GM12872 (cell line): ENCODE results near the gene ADAMTS2.

Experiments
- TF ChIP-seq, protein P1 (sequence below): IDR thresholded peaks from 3 replicates; pipeline ENCODE4 v1.5.1; 2011; ENCODE audit warnings: low read depth, mild to moderate bottlenecking, low read length, moderate library complexity; ENCODE audit not compliant: insufficient read depth

Gene ADAMTS2

DNA sequence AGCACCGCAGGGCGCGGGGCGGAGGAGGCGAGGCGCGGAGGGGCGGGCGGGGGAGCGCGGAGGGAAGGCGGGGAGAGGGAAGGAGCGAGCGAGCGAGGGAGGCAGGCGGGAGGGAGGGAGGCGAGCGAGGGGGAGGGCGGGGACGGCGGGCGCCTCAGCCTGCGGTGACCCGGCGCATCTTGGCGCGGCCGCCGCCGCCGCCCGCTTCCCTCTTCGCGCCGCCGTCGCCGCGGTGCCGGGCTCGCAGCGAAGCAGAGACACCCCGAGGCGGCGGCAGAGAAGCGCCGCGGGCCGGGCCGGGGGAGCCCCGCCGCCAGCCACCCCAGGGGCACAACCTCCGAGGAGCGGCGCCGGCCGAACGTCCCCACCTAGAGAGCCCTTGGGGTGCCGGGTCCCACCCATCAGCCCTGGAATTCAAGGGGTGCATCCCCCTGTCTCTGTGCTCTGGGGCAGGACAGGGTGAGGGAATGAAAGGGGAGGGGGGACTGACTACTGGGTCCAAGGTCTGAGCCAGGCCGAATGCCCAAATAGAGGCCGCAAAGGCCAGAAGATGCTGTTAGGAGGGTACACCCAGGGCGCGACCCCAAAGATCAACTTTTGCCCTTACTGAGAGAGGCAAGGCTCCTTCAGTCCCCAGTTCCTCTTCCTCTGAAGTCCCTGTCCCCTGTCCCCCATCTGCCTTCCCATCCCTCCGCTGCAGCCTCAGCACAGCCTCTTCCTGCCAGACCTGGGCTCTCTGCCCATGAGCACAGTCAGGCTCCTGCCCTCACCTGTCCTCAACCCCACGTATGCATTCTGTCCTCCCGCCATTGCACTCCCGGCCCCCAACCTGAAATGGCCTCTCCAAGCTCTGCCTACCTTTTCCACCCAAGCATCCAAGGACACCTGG lies at the start of gene ADAMTS2:
Gene ADAMTS2 (minus strand): TSS at position 29 of the 889 bp plus-strand sequence. CDS start 133 bp downstream, outside the sequence.
- TF ChIP-seq, protein P1, sequence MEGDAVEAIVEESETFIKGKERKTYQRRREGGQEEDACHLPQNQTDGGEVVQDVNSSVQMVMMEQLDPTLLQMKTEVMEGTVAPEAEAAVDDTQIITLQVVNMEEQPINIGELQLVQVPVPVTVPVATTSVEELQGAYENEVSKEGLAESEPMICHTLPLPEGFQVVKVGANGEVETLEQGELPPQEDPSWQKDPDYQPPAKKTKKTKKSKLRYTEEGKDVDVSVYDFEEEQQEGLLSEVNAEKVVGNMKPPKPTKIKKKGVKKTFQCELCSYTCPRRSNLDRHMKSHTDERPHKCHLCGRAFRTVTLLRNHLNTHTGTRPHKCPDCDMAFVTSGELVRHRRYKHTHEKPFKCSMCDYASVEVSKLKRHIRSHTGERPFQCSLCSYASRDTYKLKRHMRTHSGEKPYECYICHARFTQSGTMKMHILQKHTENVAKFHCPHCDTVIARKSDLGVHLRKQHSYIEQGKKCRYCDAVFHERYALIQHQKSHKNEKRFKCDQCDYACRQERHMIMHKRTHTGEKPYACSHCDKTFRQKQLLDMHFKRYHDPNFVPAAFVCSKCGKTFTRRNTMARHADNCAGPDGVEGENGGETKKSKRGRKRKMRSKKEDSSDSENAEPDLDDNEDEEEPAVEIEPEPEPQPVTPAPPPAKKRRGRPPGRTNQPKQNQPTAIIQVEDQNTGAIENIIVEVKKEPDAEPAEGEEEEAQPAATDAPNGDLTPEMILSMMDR, result no peak

DNA sequence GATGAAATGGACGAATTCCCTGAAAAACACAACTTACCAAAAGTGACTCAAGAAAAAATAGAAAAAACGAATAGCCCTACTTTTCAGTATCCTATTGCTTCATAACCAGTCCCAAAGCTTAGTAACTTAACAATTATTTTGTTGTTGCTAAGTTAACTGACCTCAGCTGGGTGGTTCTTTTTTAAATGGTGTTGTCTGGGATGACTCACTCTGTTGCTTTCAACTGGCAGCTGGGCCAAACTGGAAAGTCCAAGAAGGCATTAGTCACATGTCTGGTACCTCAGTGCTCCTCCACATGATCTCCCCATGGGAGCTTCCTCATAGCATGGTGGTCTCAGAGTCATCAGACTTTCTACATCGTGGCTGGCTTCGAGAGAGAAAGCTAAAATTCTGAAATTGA lies 47.8 kb upstream of the ADAMTS2 start:
- TF ChIP-seq, protein P1, result no peak

DNA sequence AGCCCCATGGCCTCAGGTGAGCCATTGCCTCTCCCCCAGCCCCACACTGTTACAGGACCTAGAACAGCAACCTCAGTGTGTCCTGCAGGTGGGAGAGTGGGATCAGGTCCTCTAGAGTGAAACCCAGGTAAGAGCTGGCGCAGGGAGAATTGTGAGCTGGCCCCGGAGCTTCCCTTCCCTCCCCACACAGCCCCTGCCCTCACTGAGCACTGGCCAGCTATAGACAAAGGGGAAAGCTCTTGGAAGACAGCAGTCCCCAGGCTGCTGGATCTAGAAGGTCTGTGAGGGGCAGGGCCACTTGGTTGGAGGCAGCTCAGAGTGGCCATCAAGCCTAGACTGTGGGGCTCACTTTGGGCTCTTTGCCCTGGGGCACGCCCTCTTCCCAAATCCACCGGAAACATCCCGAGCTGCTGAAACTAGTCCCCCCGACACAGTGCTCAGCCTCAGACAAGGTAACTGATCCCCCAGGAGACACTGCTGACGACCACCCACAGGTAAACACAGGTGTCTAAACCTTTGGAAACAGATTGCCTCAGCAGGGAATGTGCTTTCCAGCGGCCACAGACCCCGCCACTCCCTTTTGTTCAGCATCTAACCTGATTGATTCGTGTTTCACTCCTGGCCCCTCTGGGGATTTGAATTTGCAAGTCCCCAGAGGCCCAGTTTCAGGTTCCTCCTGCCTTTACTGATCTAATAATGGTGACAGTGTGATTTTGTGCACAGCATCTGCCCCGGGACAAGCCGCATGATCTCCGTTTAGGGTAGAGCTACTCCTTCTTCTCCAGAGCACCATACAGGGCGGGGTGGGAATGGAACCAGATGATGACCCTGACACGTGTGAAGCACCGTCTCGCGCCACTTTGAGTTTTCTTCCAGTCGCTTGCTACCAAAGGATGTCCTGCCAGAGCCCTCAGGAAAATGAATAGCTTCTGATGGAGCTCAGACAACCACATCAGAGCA lies 42.2 kb upstream of the ADAMTS2 start:
- TF ChIP-seq, protein P1, result no peak

DNA sequence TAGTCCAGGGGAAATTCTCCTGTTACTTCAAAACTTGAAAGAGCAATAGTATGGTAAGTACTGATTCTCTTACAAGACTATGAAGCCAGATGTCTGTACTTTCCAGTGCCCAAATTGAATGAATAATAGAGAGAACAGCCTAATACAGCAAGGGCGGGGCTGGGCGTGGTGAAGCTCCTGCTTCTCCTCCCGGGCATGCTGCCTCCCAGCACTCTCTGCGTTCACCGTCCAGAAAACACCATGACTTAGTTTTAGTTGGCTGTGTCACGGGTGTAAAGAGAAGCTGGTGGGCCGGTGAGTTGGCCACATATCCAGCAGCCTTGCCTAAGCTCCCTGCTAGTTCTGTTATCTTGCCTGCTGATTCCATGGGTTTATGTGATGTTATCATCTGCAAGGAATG lies 40.7 kb upstream of the ADAMTS2 start:
- TF ChIP-seq, protein P1, result no peak

DNA sequence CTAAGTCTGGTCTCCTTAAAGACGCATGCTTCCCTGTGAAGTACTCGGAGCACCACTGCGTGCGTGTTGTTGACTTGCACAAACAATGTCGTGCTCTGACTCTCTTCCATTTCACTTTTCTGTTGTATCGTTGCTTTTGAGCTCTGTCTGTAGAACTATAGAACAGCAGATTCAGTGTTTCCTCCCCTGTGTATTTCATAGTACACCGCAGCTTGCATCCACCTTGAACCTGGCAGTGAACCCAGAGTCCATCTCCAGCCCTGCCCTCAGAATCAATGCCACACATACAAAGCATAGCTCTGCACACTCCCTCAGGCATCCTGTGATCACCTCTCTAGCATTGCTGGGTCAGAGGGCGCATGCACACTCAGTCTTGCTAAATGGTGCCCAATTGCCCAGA lies 37.2 kb upstream of the ADAMTS2 start:
- TF ChIP-seq, protein P1, result no peak

DNA sequence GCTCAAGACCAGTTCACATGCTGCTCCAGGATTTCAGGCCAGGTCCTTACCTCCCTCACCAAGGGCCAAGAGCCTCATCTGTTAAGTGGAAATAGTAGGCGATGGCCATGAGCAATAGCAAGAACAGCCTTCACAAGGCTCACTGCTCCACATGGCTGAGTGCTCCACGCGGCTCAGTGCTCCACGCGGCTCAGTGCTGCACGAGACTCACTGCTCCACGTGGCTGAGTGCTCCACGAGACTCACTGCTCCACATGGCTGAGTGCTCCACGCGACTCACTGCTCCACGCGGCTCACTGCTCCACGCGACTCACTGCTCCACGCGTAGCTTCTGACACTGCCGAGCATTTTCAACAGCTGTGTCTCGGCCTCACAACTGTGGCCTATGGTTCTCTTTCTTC lies 36.4 kb upstream of the ADAMTS2 start:
- TF ChIP-seq, protein P1, result no peak

DNA sequence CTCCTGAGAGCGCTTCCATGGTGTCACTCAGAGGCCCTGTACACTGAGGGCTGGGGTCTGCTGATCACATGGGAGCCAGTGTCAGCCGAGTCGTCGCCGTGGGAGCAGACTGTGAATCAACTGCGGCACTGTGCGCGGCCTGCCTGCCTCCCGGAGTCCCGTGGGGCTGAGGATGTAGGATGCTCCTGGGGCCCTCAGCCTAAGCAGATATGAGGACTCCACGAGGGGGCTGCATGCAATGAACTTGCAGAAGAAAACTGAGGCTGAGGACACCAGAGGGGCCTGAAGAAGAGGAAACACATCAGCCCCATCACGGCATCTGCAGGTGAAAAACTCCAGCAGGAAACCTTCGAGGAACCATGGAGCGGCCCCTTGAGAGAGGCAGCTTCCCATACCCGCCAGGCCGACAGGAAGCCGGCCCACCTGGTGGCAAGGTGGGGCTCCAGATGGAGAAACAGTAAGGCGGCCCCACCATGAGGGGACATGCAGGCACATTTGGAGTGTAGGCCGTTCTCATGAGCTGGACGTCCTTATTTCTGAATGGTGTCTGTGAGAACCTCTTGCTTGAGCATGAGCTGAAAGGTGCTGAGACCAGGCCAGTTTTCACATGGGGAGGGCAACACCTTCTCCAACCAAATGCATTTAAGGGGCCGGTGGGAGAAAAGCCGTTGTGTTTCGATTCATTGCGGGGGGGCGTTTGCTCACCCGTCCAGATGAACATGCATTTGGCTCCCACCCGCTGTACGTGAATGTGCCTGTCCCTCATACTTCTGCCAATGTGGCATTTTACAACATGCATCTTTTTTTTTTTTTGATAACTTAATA lies 35.2 kb upstream of the ADAMTS2 start:
- TF ChIP-seq, protein P1, result no peak
